ENCODE results near the gene RUVBL1.

GRCh38 chr3:128167973-128168674, 44.5 kb upstream of the RUVBL1 start:
- TF ChIP-seq EZH2 (IDR thresholded peaks at IDR 0.05; ENCODE audit: low read length, missing control alignments): no peak
- no peak for TF ChIP-seq CTCF (conservative IDR thresholded peaks at IDR 0.05 in 1 of 2, IDR thresholded peaks at IDR 0.05 in 1 of 2; ENCODE audit: low read depth in 1 of 2, low read length in 2 of 2)

All from fibroblast of lung (primary cell).